HG03060 (cell line): Measurements from ENCODE around the gene TSN.
"Not testable (repeated sequence)": the region's sequence is repeated elsewhere in the genome, so short reads cannot be mapped to it uniquely, and the experiment has no call there.

Source experiments
- ATAC-seq: cut with Tn5 transposase; IDR thresholded peaks from one replicate; pipeline ENCODE4 v1.9.1; 2021; ENCODE audit warnings: low read depth, moderate number of reproducible peaks; ENCODE audit not compliant: unreplicated experiment

TSN gene

DNA sequence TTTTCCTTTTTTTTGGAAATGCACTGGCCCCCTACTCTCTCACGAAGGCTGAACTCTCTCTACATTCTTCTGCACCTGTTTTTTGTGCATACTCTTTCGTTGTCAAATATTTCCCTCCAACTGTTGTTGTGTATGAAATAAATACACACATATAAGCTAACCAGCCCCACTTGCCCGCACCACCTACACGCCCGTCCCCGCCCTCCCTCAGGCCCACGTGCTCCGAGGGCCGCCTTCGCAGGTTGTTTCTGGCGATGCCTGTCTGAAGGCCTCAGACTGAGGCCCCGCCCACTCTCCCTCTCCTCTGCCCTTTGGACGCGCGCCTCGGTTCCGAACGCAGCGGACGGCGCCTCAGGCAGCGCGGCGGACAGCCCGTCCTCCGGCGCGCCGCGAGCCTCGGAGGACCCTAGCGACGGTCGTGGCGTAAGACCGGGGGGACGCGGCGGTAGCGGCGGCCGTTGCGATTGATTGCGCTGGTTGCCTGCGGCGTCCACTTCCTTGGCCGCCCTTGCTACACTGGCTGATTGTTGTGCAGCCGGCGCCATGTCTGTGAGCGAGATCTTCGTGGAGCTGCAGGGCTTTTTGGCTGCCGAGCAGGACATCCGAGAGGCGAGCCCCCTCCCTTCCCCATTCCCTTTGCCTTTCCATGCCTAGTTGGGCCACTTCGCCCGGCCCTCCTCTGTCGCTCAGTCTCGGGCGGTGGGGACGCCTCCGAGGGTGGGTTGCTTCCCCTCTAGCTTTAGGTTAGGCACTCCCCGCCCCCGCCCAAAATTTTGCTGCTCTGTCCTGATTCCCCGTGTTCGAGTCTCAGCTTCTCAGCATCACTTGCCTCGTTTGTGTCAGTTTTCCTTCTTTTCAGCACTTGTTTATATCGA, at the start of gene TSN:
Gene TSN (plus strand): TSS at position 415 of the 875 bp plus-strand sequence. CDS start 129 bp downstream, at position 544.
- peak; percentile 97 for ATAC-seq

DNA sequence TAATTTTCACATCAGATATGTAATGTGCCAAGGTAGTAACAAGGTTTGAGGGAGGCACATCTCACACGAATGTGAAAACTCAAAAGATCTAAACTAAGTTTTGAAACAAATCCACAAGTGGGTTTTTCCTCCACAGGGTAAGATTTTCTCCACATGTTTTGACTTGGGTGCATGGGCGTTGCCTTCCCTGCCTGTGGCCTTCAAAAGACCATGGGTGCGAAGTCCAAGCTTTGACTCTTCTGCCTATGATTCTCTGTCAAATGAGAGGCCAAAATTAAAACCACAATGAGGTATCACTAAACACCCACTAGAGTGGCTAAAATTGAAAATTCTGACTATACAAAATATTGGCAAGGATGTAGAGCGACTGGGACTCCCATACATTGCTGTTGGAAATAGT, 49.5 kb upstream of the TSN start:
- ATAC-seq = no peak

DNA sequence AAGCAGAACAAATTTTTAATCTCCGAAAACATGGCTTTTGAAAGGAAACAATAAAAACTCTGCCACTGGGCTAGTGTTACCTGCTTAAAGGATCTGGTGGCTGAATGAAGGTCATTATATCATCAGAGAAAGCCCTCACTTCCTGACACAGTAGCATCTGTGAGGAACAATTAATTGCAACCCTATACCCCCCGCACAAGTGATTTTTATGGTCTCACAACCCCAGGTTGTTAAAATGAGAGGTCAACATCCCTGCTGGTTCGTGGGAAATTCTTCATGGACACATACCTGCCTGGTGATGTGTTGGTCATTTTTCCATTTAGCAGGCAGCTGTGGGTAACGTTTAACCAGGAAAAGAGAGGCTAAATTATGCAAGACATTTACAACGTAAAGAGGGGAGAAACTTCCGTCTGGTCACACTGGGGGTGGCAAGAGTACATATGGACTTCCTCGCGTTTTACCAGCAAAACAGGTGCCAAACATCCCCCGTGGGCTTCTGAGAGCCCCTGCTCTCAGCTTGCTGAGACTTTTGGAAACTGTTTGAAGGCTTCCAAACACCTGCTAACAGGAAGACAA, 48.0 kb upstream of the TSN start:
- ATAC-seq = no peak

DNA sequence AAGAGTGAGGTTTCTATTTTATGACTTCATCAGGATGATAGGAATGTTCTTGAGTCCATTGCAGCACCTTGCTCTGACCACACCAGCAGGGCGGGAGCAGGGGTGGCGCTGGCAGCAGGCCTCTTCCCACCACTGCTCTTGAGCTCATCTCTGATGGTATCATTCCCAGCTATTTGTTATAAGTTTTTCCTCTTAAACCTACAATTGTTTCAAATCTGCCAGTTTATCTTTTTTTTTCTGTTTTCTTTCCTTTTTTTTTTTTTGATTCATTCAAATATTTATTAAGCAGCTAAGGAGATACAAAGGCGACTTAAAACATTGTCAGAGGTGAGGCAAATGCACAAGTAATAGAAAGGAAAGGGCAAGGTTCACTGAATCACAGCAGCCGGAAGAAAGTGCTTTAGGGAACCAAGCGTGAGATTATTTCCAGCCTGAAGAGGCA, 47.5 kb upstream of the TSN start:
- no peak for ATAC-seq

DNA sequence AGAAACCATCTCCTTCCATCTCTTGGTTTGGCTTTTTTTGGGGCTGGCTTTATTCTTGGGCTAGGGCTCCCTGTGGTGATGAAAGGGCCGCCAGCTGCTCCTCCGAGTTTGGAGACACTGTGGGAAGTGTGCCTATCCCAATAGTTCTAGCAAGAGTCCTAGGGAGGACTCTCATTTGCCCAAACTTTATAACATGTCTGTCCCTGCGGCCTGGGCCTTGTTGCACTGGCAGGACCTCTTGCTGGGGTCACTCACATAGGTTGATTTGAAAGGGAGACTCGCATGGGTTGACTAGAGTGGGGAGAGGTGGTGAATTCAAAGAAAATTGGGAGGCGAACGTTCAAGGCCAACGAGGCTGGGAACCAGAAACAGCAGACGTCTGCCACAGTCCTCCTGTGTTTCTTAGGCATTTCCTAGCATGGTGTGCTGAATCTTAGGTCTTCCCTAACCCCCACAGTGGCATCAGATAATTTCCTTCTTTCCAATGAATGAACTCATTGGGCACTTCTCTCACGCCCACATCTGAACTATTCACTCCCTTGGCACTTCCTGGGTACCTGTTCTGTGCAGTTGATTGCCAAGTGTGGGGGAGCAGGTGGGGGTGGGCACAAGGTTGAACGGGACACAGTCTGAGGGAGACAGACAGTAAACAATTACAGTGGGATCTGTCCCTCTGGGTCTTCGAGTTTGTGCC, 45.5 kb upstream of the TSN start:
- ATAC-seq = no peak

DNA sequence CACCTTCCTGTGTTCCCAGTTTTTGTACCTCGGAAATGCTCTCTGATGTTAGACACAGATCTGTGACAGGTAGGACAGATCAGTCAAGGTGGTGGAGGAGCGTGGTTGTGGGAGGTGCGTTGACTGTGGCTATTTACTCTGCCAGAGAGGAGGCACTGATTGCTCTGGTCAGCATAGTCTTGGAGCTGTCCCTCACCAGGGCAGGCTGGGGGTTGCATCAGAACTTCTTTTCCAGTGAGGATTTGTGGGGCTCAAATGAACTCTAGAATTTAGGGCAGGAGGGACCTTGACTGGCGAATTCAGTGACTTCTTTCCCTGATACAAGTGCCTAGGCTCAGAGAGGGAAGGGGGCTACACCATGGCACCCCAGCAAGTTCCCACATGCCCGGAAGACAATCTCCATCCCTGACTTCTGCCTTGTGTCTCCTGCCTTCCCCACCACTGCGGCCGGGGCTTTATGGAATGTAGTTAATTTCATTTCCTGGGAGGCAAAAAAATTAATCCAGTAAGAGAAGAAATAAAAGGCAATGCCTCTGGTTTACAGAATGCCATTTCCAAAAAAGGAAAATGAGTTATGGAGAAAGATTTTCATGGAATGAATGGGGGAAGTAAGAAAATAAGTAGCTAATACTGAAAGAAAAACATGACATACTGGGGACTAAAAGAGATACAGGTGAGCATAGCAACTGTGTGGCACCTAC, 44.8 kb upstream of the TSN start:
- no peak for ATAC-seq

DNA sequence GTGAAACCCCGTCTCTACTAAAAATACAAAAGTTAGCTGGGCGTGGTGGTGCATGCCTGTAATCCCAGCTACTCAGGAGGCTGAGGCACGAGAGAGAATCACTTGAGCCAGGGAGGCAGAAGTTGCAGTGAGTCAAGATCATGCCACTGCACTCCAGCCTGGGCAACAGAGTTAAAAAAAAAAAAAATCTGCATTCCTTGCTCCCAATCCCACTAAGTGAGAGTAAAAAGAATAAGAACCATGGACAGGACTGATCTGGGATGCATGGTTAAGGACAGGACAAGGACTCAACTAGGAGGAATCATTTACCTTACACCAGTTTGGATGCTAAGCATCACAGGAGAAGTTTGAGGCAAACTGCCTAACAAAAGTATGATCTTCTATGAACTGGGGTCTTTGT, 44.0 kb upstream of the TSN start:
- not testable (repeated sequence) for ATAC-seq

DNA sequence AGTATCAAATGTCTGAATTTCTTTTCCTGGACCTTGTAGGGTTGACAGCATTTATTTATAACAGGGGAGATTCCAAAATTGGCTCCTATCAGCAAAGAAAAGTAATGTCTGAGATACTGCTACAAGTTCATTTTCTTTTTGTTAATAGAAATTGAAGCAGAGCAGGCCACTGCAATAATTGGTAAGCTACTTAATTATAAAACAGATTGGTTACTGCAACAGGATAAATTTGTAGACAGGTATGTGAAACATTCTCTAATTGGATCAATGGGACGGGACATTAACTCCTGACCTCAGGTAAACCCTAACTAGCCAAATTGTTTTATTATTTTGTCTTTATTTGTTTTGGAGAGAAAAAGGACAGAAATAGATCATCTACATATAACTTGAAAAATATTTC, 39.3 kb upstream of the TSN start:
- ATAC-seq = no peak

DNA sequence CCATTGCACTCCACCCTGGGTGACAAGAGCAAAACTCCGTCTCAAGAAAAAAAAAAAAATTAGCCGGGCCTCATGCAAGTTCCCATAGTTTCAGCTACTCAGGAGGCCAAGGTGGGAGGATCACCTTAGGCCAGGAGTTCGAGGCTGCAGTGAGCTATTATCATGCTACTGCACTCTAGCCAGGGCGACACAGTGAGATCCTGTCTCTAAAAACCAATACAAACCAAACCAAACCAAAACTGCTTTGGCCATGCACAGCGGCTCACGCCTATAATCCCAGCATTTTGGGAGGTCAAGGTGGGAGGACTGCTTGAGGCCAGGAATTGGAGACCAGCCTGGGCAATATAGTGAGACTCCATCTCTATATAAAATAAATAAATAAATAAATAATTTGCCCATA, 37.9 kb upstream of the TSN start:
- no peak for ATAC-seq

DNA sequence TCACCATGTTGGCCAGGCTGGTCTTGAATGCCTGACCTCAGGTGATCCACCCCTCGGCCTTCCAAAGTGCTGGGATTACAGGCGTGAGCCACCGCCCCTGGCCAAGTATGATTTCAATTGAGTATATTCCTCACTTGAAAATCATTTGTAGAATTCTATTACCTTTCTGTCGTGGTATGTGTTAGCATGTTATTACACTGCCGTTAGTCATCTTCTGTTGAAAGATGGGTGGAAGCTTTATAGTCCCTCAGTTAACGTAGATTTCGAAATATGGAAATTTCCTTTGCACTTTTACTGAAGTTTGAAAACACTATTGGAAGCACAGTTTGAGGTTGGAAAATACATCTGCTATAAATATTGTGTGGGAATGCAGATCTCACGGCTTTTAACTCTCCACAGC, 33.5 kb upstream of the TSN start:
- no peak for ATAC-seq

DNA sequence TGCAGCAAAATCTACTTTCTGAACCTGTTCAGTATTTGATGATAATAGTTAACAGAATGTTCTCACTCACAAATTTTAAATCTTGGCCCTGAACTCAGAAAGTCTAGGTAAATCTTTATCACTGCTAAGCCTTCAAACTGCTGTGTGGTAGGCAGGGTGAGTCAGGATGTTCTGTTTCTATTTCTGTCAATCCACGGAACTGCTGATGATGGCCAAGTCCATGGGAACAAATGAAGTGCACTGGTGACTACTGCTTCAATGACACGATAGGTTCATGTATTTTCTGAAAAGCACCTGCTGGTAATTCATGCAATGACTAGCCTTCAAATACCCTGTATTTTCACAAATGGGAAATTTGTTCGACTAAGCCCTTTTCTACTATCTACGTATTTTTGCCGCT, 33.0 kb upstream of the TSN start:
- no peak for ATAC-seq

DNA sequence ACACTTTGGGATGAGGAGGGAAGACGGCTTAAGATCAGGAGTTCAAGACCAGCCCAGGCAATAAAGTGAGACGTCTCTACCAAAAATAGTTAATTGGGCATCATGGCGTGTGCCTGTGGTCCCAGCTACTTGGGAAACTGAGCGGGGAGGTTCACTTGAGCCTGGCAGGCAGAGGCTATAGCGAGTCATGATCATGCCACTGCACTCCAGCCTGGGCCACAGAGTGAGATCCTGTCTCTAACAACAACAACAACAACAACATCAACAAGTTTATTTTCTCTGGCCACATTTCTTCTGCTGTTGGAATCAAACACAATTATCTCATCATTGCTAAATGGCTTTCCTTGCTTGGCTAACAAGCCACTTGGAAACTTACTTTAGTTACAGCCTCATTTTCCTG, 32.1 kb upstream of the TSN start:
- no peak for ATAC-seq

DNA sequence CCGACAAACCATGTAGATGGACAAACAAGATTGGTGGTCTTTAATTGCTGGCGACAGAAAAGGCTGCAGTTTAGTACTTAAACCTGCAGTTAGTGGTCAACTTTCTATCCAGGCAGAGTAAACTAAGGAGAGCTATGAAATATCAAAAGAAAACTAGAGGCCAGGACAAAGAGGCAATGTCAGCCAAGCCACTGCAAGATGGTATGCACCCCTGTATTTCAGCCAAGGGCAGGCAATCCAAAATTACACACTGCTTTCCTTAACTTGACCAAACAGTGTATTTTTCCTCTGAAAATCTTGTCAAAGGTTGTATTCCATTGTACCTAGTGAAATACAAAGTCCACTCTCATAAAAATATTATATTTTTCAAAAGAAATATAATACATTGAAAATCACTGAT, 28.1 kb upstream of the TSN start:
- no peak for ATAC-seq

DNA sequence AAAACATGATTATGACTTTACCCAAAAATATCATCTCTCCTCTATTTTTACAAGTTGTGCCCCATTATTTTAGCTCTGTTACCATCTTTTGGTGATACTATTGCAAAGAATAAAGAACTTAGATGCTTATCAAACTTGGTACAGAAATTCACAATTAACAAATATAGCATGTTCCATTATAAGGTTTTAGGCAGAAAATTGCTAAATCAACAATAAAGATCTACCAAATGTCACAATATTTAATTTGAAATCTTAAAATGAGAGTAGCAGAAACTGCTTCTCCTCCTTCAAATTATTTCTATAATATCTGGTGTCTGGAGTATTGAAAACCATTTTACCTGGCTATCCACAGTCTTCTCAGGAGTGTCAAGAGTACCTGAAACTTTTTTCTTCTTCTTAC, 27.5 kb upstream of the TSN start:
- no peak for ATAC-seq

DNA sequence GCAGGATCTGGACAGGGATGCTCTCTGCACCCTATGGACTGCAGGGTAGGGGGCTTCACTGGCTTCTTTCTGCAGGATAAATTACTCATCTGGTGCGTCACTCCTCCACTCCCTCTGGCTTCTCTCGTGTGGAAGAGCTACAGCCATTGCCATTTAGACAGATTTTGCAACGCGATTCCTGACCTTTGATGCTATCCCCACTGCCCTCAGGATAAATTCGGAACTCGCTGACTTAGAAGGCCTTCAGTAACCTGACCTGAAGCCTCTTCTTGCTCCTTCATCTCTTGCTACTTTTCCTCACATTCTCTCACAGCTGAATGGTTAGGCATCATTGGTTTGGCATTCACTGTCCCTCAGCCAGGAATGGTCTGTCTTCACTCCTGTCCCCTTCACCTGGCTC, 24.1 kb upstream of the TSN start:
- no peak for ATAC-seq

DNA sequence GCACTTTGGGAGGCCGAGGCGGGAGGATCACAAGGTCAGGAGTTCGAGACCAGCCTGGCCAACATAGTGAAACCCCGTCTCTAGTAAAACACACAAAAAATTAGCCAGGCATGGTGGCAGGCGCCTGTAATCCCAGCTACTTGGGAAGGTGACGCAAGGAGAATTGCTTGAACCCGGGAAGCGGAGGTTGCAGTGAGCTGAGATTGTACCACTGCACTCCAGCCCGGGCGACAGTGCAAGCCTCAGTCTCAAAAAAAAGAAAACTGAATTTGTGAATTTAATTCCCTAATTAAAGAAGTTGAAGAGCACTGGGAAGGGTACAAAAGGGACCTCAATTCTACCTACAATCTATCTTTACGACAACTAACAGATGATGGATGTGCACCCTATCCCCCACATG, 20.9 kb upstream of the TSN start:
- ATAC-seq = not testable (repeated sequence)

DNA sequence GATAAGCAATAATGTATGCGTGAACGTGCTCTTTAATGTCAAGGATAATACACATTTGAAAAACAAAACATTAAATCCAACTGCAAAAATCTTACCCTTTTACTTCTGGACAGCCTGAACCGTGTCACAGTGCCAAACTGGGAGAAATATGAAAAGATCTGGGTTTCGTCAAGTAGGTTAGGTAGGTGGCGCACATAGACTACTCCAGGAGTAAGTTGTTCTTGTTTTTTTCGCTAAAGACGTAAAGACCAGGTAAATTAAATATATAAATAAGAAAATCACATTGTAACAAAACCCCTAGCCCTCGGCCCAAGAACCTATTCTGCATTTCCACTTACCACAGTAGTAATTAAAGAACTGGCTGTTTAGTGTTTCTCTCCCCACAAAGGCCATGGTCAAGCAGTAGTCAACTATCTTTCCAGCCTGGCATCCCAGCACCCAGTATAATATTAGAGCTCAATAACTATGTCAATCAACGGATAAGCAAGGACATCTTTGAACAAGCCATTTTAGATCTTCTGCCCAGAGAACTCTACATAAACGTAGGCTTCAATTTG, 19.9 kb upstream of the TSN start:
- ATAC-seq = no peak

DNA sequence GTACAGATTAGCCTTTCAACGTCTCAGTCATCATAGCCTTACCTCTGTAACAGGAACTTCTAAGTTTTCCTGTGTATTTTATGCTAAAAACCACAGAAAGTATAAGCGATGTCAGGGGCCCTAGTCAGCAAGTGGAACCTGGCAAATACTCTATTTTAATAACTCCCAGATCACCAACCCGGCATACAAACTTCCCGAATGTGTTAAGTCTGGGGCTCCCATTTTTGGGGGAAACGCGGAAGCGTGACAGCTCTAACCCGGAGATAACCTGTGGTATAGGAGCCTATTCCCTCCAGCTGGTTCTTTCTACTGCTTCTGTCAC, 19.4 kb upstream of the TSN start:
- ATAC-seq = no peak

DNA sequence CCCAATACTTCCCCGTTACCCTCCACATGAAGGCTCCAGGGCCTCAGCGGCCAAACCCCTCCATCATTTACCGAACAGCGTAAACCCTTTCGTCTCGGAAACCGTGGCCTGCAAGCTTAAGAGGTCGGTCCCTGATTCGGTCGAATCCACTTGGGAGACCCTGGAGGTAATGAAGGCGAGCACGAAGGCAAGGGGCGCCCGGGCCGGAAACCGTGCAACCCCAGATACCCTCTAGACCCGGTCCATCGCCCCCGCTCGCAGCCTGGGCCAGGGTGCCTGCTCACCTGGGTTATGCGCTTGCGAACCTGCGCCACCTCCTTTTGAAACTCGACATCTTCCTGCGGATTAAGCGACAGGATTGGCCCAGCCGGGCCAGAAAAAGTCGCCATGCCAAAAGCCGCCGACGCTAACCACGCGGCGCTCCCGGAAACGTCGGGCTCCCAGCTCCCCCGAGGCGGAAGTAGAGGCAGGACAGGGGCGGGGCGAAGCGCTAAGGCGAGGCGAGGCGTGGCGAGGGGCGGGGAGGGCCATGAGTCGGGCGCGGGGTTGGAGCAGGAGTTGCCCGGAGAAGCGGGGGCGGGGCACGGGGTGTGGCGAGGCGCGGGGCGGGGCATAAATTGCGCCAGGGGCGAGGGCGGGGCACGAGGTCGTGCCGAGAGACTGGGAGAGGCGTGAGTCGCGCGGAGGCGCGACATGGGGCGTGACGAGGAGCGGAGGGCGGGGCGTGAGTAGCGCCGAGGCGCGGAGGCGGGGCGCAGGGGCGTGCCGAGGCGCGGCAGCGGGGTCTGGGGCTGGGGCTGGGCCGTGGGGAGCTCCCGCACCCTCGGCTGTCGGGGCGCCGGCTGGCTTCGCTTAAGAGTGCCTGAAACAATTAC, 18.8 kb upstream of the TSN start, which contains the start of gene NIFK:
Gene NIFK (minus strand): TSS at position 414 of the 875 bp plus-strand sequence. CDS start 25 bp downstream, at position 389.
- peak; percentile 60 for ATAC-seq

DNA sequence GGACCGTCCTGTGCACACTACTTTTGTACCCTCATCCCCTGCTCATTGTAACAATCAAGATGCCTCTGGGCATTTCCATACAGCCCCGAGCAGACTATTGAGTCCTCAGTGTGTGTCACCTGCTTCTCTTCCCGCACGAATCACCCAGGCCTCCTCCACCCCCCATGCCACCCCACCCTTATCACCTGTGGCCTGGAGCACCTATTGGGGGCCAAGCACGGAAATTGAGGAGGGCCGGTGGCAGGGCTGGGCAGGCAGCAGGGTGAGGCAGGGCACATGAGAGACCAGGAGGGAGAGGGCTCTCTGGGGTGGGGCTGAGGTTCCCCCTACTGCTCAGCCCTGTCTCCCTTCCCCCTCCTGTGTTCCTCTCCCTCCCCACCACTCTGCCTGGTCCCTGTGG, 14.5 kb upstream of the TSN start:
- no peak for ATAC-seq
